ENCODE results near the gene ACP1.
A peak's percentile ranks its signal among the peaks of the same experiment; 100 is the strongest.

The ACP1 gene

DNA sequence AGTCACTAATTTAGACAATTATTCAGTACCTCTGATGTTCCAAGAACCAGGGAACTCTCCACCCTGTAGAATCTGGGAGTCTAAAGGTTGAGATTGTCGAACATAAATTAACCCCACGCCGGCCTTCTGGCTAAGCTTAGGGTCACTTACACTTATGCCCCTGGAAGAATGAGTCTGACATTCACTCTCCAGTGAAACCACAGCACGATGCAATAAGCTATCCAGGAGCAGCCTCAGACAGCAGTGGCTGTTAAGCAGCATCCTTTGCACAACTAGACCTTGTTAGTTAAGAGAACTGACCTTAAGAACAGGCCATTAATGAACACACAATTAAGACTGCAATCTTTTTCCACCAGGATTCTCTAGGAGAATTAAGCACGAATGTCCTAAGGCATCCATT, 25.9 kb upstream of the ACP1 start:
- Histone ChIP-seq H3K9me3 (ENCODE audit: control insufficient read depth, insufficient read depth, low read length) (no peaks in the 10 kb centered on the region), H3K4me3 (ENCODE audit: low read length) (no peak overlapping the region), H4K20me1 (ENCODE audit: control insufficient read depth, insufficient read depth, low read depth, low read length) (no peaks in the 10 kb centered on the region), H3K36me3 (ENCODE audit: control insufficient read depth, low read length) (no peaks in the 10 kb centered on the region), H3K4me2 (ENCODE audit: low read length) (no peak overlapping the region), H3K4me1 (ENCODE audit: control insufficient read depth, low read length) (no peaks in the 10 kb centered on the region), H3K79me2 (ENCODE audit: control insufficient read depth, low read length) (no peaks in the 10 kb centered on the region), H3K27ac (ENCODE audit: low read depth, low read length) (no peak overlapping the region), H3K9me2 (replicated peaks; ENCODE audit: control insufficient read depth, low read length) (no peaks in the 10 kb centered on the region), H3F3A (ENCODE audit: control insufficient read depth, insufficient read depth) (no peaks in the 10 kb centered on the region), H3K27me3 (ENCODE audit: control insufficient read depth, low read length) (no peaks in the 10 kb centered on the region)
- TF ChIP-seq, protein P1, sequence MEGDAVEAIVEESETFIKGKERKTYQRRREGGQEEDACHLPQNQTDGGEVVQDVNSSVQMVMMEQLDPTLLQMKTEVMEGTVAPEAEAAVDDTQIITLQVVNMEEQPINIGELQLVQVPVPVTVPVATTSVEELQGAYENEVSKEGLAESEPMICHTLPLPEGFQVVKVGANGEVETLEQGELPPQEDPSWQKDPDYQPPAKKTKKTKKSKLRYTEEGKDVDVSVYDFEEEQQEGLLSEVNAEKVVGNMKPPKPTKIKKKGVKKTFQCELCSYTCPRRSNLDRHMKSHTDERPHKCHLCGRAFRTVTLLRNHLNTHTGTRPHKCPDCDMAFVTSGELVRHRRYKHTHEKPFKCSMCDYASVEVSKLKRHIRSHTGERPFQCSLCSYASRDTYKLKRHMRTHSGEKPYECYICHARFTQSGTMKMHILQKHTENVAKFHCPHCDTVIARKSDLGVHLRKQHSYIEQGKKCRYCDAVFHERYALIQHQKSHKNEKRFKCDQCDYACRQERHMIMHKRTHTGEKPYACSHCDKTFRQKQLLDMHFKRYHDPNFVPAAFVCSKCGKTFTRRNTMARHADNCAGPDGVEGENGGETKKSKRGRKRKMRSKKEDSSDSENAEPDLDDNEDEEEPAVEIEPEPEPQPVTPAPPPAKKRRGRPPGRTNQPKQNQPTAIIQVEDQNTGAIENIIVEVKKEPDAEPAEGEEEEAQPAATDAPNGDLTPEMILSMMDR (IDR thresholded peaks at IDR 0.05; ENCODE audit: low read depth, low read length, poor library complexity, severe bottlenecking): no peak
- TF ChIP-seq EZH2phosphoT487 (IDR thresholded peaks at IDR 0.05; ENCODE audit: borderline replicate concordance, low read length): no peak

DNA sequence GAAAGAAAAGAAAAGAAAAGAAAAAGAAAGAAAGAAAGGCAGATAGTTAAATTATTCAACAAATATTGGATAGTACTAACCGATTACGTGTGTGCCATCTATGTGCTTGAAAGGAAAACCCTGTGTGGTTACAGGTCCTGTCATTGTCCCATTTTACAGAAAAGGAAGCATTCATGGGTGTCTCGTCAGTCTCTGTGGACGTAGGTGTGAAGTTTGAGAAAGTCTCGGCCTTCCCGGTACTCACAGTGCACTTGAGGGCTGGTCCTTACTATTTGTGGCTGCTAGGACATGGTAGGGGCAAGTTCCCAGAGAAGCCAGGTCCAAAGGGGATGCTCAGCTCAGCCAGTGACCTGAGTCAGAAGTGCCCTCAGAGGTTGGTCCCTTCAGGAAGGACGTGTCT, 20.2 kb upstream of the ACP1 start:
- Histone ChIP-seq H3K9me2 (replicated peaks; ENCODE audit: control insufficient read depth, low read length) (no peaks in the 10 kb centered on the region), H3K27me3 (ENCODE audit: control insufficient read depth, low read length) (no peaks in the 10 kb centered on the region), H3K27ac (ENCODE audit: low read depth, low read length) (no peak overlapping the region), H3F3A (ENCODE audit: control insufficient read depth, insufficient read depth) (no peaks in the 10 kb centered on the region), H3K79me2 (ENCODE audit: control insufficient read depth, low read length) (no peaks in the 10 kb centered on the region), H3K4me3 (ENCODE audit: low read length) (no peak overlapping the region), H3K36me3 (ENCODE audit: control insufficient read depth, low read length) (no peaks in the 10 kb centered on the region; the same call in 1 of the 2 replicates), H3K4me1 (ENCODE audit: control insufficient read depth, low read length) (no peaks in the 10 kb centered on the region), H3K9me3 (ENCODE audit: control insufficient read depth, insufficient read depth, low read length) (no peaks in the 10 kb centered on the region), H3K4me2 (ENCODE audit: low read length) (no peak overlapping the region), H4K20me1 (ENCODE audit: control insufficient read depth, insufficient read depth, low read depth, low read length) (no peaks in the 10 kb centered on the region)
- TF ChIP-seq, protein P1 (IDR thresholded peaks at IDR 0.05; ENCODE audit: low read depth, low read length, poor library complexity, severe bottlenecking): no peak
- no peak for TF ChIP-seq EZH2phosphoT487 (IDR thresholded peaks at IDR 0.05; ENCODE audit: borderline replicate concordance, low read length)

DNA sequence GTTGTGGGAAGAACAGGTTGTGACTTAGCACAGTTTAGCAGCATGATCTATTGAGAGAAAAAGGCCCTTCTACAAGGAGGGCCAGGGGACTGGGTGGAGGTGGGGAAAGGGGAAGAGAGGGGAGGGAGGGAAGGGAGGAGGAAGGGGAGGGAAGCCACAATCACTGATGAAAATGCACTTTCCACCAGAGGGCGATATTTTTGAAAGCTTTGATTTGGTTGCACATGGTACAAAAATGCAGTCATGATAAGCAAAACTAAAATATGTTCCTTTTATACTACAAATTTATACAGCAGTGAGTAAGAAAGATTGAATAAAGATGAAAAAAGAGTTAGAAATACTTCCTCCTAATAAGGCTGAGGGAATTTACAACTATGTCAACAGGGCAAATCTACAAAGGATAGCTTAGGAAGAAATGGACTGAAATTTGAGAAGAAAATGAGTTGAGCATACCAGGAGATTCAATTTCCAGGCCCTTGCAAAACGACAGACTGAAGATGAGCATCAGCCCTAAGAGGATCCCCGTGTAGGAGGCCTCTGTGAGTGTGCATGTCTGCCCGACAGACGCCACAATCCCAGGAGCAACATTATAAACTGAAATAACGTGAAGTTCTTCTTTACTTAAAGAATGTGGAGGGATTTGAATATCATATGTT, 18.1 kb upstream of the ACP1 start:
- no peaks in the 10 kb centered on the region for H3K9me2 ChIP-seq (replicated peaks; ENCODE audit: control insufficient read depth, low read length)
- H3K79me2 ChIP-seq (ENCODE audit: control insufficient read depth, low read length): no peaks in the 10 kb centered on the region
- H3K36me3 ChIP-seq (ENCODE audit: control insufficient read depth, low read length): no peaks in the 10 kb centered on the region; the same call in 1 of the 2 replicates
- no peak overlapping the region for H3K27ac ChIP-seq (ENCODE audit: low read depth, low read length)
- no peak overlapping the region for H3K4me3 ChIP-seq (ENCODE audit: low read length)
- H4K20me1 ChIP-seq (ENCODE audit: control insufficient read depth, insufficient read depth, low read depth, low read length): no peaks in the 10 kb centered on the region
- no peak overlapping the region for H3K4me2 ChIP-seq (ENCODE audit: low read length)
- no peaks in the 10 kb centered on the region for H3K9me3 ChIP-seq (ENCODE audit: control insufficient read depth, insufficient read depth, low read length)
- no peaks in the 10 kb centered on the region for H3K4me1 ChIP-seq (ENCODE audit: control insufficient read depth, low read length)
- H3F3A ChIP-seq (ENCODE audit: control insufficient read depth, insufficient read depth): no peaks in the 10 kb centered on the region
- no peak for TF ChIP-seq EZH2phosphoT487 (IDR thresholded peaks at IDR 0.05; ENCODE audit: borderline replicate concordance, low read length)
- TF ChIP-seq, protein P1 (IDR thresholded peaks at IDR 0.05; ENCODE audit: low read depth, low read length, poor library complexity, severe bottlenecking): peak; percentile 71
- no peaks in the 10 kb centered on the region for H3K27me3 ChIP-seq (ENCODE audit: control insufficient read depth, low read length)

Data from DOHH2 (cell line).